SIG-M5 treated with dmso at 0.1 percent for 504 hours (cell line): ENCODE data around the gene ADCY2.

ENCODE experiments used
- DNase-seq: peaks from one replicate; lab custom pipeline; 2025; ENCODE audit not compliant: unreplicated experiment; lab: John Stamatoyannopoulos, UW

Gene ADCY2

GRCh38 chr5:7659420-7659819, 263.5 kb downstream of the ADCY2 start:
- no peak for DNase-seq

- no peak for DNase-seq
Observed at GRCh38 chr5:7662289-7662688, 266.4 kb downstream of the ADCY2 start.

- no peak for DNase-seq
Observed at GRCh38 chr5:7663808-7664207, 267.9 kb downstream of the ADCY2 start.

DNA sequence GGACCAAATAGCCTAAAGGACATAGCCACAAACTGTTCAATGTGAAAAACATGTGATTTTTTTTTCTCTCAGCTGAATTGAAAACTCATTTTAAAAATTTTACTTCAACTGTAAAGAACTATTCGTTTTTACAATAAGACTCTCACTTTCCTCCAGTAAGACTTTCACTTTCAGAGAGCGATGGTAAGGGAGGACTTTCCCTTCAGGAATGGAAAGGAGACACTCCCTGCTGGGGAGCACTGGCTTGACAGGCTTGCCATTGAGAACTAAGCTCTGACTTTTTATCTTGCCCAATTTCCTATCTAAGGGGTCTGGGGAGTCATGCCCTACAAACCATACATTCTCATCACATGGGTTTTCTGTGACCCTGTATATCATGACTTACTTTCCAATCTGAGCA, 268.3 kb downstream of the ADCY2 start:
- no peak for DNase-seq

DNA sequence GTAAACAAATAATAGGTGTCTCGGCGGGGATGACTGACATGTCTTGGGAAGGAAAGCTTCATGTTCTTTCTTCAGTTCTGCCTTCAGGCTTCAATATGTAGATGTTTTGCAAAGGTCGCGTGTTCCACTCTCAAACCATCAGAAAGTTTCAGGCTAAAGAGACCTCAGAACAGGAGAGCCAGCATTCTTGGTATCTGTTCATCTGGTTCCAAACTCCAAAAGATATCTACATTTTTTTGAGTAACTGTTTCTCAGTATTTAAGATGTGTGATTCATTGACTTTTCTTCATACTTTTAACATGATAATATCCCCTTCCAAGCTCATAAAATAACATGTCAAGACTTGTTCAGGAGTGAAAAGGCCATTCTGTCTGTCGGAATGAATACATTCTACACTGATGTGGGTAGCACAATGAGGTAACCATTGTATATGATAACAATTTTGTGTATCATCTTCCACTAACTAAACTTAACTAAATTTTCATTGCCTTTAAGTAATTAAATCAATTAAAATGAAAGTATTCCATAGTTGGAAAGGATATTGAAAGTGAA, 271.4 kb downstream of the ADCY2 start:
- DNase-seq = no peak

- no peak for DNase-seq
Observed at GRCh38 chr5:7668161-7668560, 272.2 kb downstream of the ADCY2 start.

DNA sequence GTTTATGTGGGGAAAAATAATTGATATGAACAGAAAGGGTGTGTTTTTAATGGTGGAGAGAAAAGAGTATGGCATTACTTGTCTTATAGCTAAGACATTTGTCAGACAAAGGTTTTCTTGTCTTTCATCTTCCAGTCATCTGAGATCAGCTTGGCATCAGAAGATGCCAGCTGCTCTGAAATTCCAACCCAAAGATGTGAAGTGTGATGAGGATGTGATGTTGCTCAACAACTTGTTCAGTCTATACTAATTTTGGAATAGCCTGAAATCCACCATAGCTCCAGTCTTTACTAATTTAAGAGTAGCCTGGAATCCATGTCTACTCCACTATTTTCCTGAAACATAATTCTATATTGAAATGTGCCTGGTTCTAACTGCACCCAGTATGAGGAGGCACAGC, 272.7 kb downstream of the ADCY2 start:
- no peak for DNase-seq

DNA sequence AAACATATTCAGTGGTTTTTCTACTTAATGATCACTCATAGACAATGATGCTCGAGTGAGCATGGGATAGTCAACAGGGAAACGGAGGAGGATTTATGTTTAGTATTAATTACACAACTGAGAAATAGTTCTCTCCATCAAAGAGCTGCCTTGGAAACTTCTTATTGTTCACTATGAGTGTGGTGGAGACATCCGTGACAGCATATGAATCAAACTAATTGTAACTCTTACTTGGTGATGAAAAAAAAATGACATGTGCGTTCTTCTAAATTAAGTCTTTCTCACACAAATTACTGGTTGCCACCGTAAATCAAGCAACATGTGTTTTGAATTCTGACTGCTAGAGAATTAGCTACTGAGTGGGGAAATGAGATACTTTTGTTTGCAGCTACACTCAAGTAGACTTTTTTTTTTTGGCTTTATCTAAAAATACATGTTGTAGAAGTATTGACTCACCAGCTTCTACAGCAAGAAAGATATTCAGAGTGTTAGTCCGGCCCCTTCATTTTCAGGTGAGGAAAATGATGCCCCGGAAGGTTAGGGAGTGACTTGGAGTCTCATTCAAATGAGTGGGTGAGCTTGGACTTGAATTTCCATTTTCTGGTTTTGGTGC, 275.5 kb downstream of the ADCY2 start:
- DNase-seq = no peak

GRCh38 chr5:7673658-7674057, 277.7 kb downstream of the ADCY2 start:
- no peak for DNase-seq

DNA sequence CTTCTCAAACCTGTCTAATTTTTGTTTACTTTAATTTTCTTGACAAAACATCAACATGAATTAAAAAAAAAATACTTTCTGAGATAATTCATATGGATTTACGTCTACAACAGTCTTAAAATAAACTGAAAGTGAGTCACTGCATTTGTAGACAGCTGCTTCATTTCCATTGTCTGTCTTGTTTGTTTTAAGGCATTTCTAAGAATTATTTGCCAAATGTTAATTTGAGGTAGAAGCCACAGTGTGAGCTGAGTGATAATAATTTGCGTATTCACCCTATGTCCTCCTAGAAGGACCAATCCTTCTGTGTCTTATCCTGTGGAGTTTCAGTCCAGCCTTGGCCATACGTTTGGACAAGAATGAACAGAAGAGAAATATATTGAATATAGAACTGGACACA, 280.5 kb downstream of the ADCY2 start:
- DNase-seq = no peak

DNA sequence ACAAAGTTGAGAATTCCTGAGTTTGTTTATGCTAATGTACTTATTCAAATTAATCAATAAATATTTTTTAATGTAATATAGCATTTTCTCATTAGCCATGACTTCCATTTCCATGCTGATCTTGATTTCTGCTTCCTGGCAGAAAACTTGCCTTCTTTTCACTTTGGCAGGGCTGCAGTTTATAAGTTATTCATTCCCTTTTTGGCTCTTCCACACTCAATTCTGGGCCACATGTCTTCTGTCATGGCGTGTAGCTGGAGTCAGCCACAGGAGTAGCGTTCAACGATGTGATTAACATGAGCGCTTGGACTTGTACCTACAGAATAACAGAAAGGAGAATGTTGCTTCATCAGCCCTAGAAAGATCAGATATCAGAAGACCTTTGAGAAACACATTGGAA, 282.1 kb downstream of the ADCY2 start:
- no peak for DNase-seq

GRCh38 chr5:7679663-7680062, 283.7 kb downstream of the ADCY2 start:
- DNase-seq = no peak

DNA sequence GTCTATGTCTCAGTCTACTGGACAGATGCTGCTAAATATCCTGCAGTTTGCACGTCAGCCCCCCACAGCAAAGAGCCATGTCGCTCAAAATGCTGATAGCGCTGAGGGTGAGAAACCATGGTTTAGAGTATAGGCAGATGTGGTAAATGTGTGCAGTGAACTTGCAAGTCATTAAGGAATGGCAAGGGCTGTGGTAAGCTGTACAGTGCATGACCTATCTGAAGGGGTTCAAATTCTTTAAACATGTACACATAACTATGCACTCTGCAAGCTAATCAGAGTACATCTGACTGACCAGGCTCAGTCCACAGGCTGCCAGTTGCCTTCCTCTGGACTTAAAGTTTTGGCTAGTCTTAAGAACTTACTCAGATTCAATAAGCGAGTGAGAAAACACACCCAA, 284.3 kb downstream of the ADCY2 start:
- DNase-seq = no peak

DNA sequence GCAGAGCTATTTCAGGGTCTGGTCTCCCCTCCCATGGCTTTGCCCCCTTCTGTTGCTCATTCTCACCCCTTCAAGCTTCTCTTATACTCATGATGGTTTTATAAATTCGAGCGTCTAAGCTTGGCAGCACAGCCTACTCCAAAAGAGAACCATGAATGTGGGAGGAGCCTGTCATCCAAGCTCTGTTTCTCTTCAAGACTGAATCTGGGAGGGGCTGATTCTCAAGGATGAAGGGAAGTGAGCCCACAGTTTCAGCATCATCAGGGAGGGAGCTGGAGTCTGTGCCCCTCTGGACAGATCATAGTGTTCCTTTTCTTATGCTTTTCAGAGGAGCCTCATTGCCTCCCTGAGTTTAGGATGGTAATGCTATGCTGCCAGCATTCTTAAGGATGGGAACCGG, 286.4 kb downstream of the ADCY2 start:
- no peak for DNase-seq

- DNase-seq = no peak
Observed at GRCh38 chr5:7683753-7684152, 287.8 kb downstream of the ADCY2 start.

- DNase-seq = no peak
Observed at GRCh38 chr5:7684826-7685225, 288.9 kb downstream of the ADCY2 start.

- DNase-seq = no peak
Observed at GRCh38 chr5:7686794-7687193, 290.9 kb downstream of the ADCY2 start.

DNA sequence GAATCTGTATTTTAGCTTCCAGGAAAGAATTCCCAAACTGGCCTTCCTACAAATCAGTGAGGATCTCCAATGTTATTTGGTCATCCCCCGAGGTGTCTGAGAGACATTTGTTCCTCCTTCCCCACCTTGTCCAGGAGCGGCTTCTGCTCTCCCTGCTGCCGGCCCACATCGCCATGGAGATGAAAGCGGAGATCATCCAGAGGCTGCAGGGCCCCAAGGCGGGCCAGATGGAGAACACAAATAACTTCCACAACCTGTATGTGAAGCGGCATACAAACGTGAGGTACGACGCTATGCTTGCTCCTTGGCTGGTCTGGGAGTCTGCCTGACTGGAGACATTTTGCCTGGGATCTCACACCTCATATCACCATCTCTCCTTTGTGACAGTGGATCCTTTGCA, 294.6 kb downstream of the ADCY2 start:
- DNase-seq = no peak

- no peak for DNase-seq
Observed at GRCh38 chr5:7705261-7705660, 309.3 kb downstream of the ADCY2 start.

DNA sequence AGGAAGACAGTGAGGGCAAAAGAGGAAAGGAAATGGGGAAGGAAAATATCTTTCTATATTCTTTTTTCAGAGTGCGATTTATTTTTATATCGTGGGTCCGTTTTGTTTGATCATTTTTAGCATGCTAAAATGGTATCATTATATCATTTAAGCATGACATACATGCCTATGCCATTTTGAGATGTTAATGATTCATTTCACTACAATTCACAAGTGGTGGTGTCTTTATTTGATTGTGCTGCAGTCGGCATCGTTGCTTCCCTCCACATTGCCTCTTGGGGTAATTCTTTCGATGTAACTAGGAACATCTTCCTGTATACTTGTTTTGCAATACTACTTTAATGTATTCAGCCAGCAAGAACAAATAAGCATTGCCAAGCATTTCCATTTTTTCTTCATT, 309.8 kb downstream of the ADCY2 start:
- no peak for DNase-seq

- no peak for DNase-seq
Observed at GRCh38 chr5:7706256-7706655, 310.3 kb downstream of the ADCY2 start.

DNA sequence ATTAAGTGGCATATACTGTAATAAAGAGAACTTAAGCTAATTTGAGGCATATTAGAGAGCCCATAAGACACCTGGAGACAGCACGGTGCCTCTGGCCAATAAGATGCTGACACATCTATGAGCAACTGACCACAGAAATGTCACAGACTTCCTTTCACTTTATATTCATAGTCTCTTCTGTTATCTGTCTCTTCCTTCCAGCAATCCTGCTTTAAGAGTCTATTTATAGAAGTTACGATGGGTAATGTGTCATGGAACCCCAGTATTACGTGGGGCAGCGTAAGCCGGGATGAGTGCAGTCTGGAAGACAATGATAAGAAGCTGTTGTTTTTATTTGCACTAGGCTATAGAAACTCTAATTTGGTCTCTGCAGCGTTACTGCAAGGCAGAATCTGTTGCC, 318.2 kb downstream of the ADCY2 start:
- DNase-seq = no peak

GRCh38 chr5:7714697-7715096, 318.8 kb downstream of the ADCY2 start:
- no peak for DNase-seq
